Mesendoderm (in vitro differentiated cells): ENCODE results near the gene PEPD.

Experiments used
- DNase-seq: peaks from one replicate; pipeline ENCODE4 v3.0.0; 2013
- H2AK5ac ChIP-seq: 2 replicates; pipeline ENCODE4 v1.6.1; 2013; ENCODE audit warnings: low read length, inconsistent platforms
- H2BK120ac ChIP-seq: 2 replicates; pipeline ENCODE4 v1.6.1; 2013; ENCODE audit warnings: low read depth, mild to moderate bottlenecking, low read length, moderate library complexity, mixed read lengths
- H2BK15ac ChIP-seq: replicated peaks from 2 replicates; pipeline ENCODE4 v1.6.1; 2013; ENCODE audit warnings: low read depth, mild to moderate bottlenecking, moderate library complexity
- H2BK5ac ChIP-seq: 2 replicates; pipeline ENCODE4 v1.6.1; 2013; ENCODE audit warnings: low read length, inconsistent platforms
- H3K18ac ChIP-seq: 2 replicates; pipeline ENCODE4 v1.6.1; 2013; ENCODE audit warnings: mild to moderate bottlenecking, low read length, mixed read lengths
- H3K23ac ChIP-seq: one replicate; pipeline ENCODE4 v1.6.1; 2013; ENCODE audit warnings: low read length
- H3K27ac ChIP-seq: 2 replicates; pipeline ENCODE4 v1.5.1; 2013; ENCODE audit warnings: low read depth, mild to moderate bottlenecking, inconsistent platforms, low read length, moderate library complexity
- H3K27me3 ChIP-seq: 2 replicates; pipeline ENCODE4 v1.6.1; 2013; ENCODE audit warnings: low read length, control low read depth, mild to moderate bottlenecking, inconsistent platforms; ENCODE audit not compliant: insufficient read depth, poor library complexity
- H3K36me3 ChIP-seq: 2 replicates; pipeline ENCODE4 v1.6.1; 2013; ENCODE audit warnings: low read length, inconsistent platforms; ENCODE audit not compliant: control insufficient read depth, insufficient read depth
- H3K4ac ChIP-seq: one replicate; pipeline ENCODE4 v1.6.1; 2013; ENCODE audit warnings: low read depth, mild to moderate bottlenecking, low read length, moderate library complexity
- H3K4me1 ChIP-seq: 2 replicates; pipeline ENCODE4 v1.6.1; 2013; ENCODE audit warnings: low read depth, low read length, inconsistent platforms; ENCODE audit not compliant: control insufficient read depth
- H3K4me2 ChIP-seq: 2 replicates; pipeline ENCODE4 v1.6.1; 2013; ENCODE audit warnings: low read length
- H3K4me3 ChIP-seq: 2 replicates; pipeline ENCODE4 v1.5.1; 2013; ENCODE audit warnings: mild to moderate bottlenecking, low read length
- H3K56ac ChIP-seq: one replicate; pipeline ENCODE4 v1.6.1; 2013; ENCODE audit warnings: low read length
- H3K79me1 ChIP-seq: 2 replicates; pipeline ENCODE4 v1.6.1; 2013; ENCODE audit warnings: low read length, inconsistent platforms
- H3K79me2 ChIP-seq: 2 replicates; pipeline ENCODE4 v1.6.1; 2013; ENCODE audit warnings: mild to moderate bottlenecking, low read length; ENCODE audit not compliant: control insufficient read depth, insufficient read depth
- H3K9ac ChIP-seq: 2 replicates; pipeline ENCODE4 v1.6.1; 2013; ENCODE audit warnings: low read length, inconsistent platforms
- H4K5ac ChIP-seq: one replicate; pipeline ENCODE4 v1.6.1; 2013; ENCODE audit warnings: low read length
- H4K8ac ChIP-seq: one replicate; pipeline ENCODE4 v1.6.1; 2013; ENCODE audit warnings: low read depth, mild to moderate bottlenecking, control low read depth, low read length, moderate library complexity
- WGBS: extraction: QIAGEN DNeasy Blood & Tissue Kit; methylation state at CpG from one replicate; pipeline ENCODE4 v1.1.7; 2013; ENCODE audit warnings: low lambda C conversion rate, missing lambda C conversion rate; ENCODE audit not compliant: insufficient coverage; ENCODE audit errors: extremely low coverage; 5-methylcytosine and 5-hydroxymethylcytosine counted together

The PEPD gene

GRCh38 chr19:33422369-33423180 lies 99.0 kb downstream of the PEPD start:
- Histone ChIP-seq H3K27me3 (no peaks in the 10 kb centered on the region), H3K79me1 (no peaks in the 10 kb centered on the region), H3K23ac (no peak overlapping the region), H2AK5ac (no peak overlapping the region), H3K9ac (no peak overlapping the region), H2BK15ac (no peak overlapping the region), H3K36me3 (no peaks in the 10 kb centered on the region), H3K4me1 (no peaks in the 10 kb centered on the region), H4K5ac (no peak overlapping the region), H3K18ac (no peak overlapping the region), H3K27ac (no peak overlapping the region), H2BK5ac (no peak overlapping the region), H3K56ac (no peak overlapping the region), H3K4me2 (no peak overlapping the region), H3K4me3 (no peak overlapping the region), H3K79me2 (no peaks in the 10 kb centered on the region), H2BK120ac (no peak overlapping the region), H3K4ac (no peak overlapping the region), H4K8ac (no peak overlapping the region)
- WGBS = 100% methylated on average over 2 of the region's 3 CpGs
- no peak for DNase-seq

GRCh38 chr19:33421368-33421767 lies 100.2 kb downstream of the PEPD start:
- H3K4me1 ChIP-seq = no peaks in the 10 kb centered on the region
- no peak overlapping the region for H4K5ac ChIP-seq
- no peak overlapping the region for H3K4me3 ChIP-seq
- H3K4me2 ChIP-seq = no peak overlapping the region
- no peaks in the 10 kb centered on the region for H3K27me3 ChIP-seq
- H2BK15ac ChIP-seq = no peak overlapping the region
- no peaks in the 10 kb centered on the region for H3K36me3 ChIP-seq
- H2AK5ac ChIP-seq = no peak overlapping the region
- no CpG with 5 or more reads among the region's 7 CpGs for WGBS
- no peaks in the 10 kb centered on the region for H3K79me1 ChIP-seq
- H3K4ac ChIP-seq = no peak overlapping the region
- no peak overlapping the region for H3K27ac ChIP-seq
- no peak overlapping the region for H3K18ac ChIP-seq
- H3K9ac ChIP-seq = no peak overlapping the region
- H2BK5ac ChIP-seq = no peak overlapping the region
- no peak overlapping the region for H2BK120ac ChIP-seq
- H4K8ac ChIP-seq = no peak overlapping the region
- DNase-seq = no peak
- no peaks in the 10 kb centered on the region for H3K79me2 ChIP-seq
- no peak overlapping the region for H3K23ac ChIP-seq
- no peak overlapping the region for H3K56ac ChIP-seq

- no CpG with 5 or more reads among the region's 9 CpGs for WGBS
- no peaks in the 10 kb centered on the region for H3K79me1 ChIP-seq
- DNase-seq = no peak
These were observed 100.8 kb downstream of the PEPD start for GRCh38 chr19:33420821-33421220.

GRCh38 chr19:33419788-33420130 lies 101.8 kb downstream of the PEPD start:
- Histone ChIP-seq H3K27ac (no peak overlapping the region), H3K79me1 (no peaks in the 10 kb centered on the region), H3K4me2 (no peak overlapping the region), H3K23ac (no peak overlapping the region), H3K56ac (no peak overlapping the region), H3K4me3 (no peak overlapping the region), H3K4ac (no peak overlapping the region), H3K36me3 (no peaks in the 10 kb centered on the region), H2BK120ac (no peak overlapping the region), H2AK5ac (no peak overlapping the region), H3K27me3 (no peaks in the 10 kb centered on the region), H3K9ac (no peak overlapping the region), H2BK5ac (no peak overlapping the region), H2BK15ac (no peak overlapping the region), H3K4me1 (no peaks in the 10 kb centered on the region), H3K79me2 (no peaks in the 10 kb centered on the region), H3K18ac (no peak overlapping the region), H4K5ac (no peak overlapping the region), H4K8ac (no peak overlapping the region)
- DNase-seq = peak; percentile 72
- WGBS = no CpG with 5 or more reads among the region's 6 CpGs

More at GRCh38 chr19:33420821-33421220, 100.8 kb downstream of the PEPD start:
- Histone ChIP-seq H2AK5ac (no peak overlapping the region), H3K36me3 (no peaks in the 10 kb centered on the region), H3K27me3 (no peaks in the 10 kb centered on the region), H2BK5ac (no peak overlapping the region), H3K23ac (no peak overlapping the region), H3K56ac (no peak overlapping the region), H3K9ac (no peak overlapping the region), H3K27ac (no peak overlapping the region), H3K4me2 (no peak overlapping the region), H4K8ac (no peak overlapping the region), H3K4me3 (no peak overlapping the region), H3K4me1 (no peaks in the 10 kb centered on the region), H3K4ac (no peak overlapping the region), H2BK120ac (no peak overlapping the region), H4K5ac (no peak overlapping the region), H3K18ac (no peak overlapping the region), H2BK15ac (no peak overlapping the region), H3K79me2 (no peaks in the 10 kb centered on the region)

GRCh38 chr19:33418871-33419787 lies 102.5 kb downstream of the PEPD start:
- Histone ChIP-seq H3K4me3 (no peak overlapping the region), H3K79me2 (no peaks in the 10 kb centered on the region), H3K18ac (no peak overlapping the region), H2BK5ac (no peak overlapping the region), H3K4ac (no peak overlapping the region), H4K5ac (no peak overlapping the region), H3K56ac (no peak overlapping the region), H4K8ac (no peak overlapping the region), H3K23ac (no peak overlapping the region), H3K4me2 (no peak overlapping the region), H3K9ac (no peak overlapping the region), H3K27me3 (no peaks in the 10 kb centered on the region), H3K36me3 (no peaks in the 10 kb centered on the region), H3K79me1 (no peaks in the 10 kb centered on the region), H3K4me1 (no peaks in the 10 kb centered on the region), H2BK120ac (no peak overlapping the region), H3K27ac (no peak overlapping the region), H2AK5ac (no peak overlapping the region), H2BK15ac (no peak overlapping the region)
- no peak for DNase-seq
- WGBS = no CpG with 5 or more reads among the region's 20 CpGs
